IMR-90 (cell line): Measurements from ENCODE around the gene HSBP1L1. TPM values are rescaled to one million over a fixed set of nuclear protein-coding genes. Genes with fewer than 3 reads are reported as not detected.

Experiments used
- ATAC-seq: fragments of 200-7000 bp; cut with Tn5 transposase; 2 replicates; pipeline ENCODE4 v1.9.1; 2020; ENCODE audit warnings: low read depth, mild to moderate bottlenecking, moderate library complexity
- BruUV-seq: library from RNA; stranded (reverse); fragments of 400-500 nt; replicated peaks from 2 replicates; lab custom pipeline; 2021; lab: Mats Ljungman, UMichigan
- CTCF ChIA-PET: fragments of 300-600 bp; formaldehyde crosslinking; extraction: SDS; loops from one replicate; lab custom pipeline; 2021; ENCODE audit warnings: antibody characterized with exemption; lab: Yijun Ruan, JAX
- POLR2A ChIA-PET: fragments of 300-600 bp; sonication (Branson Sonifier 250); formaldehyde crosslinking; loops from one replicate; lab custom pipeline; 2022; ENCODE audit warnings: antibody characterized with exemption; ENCODE audit not compliant: unreplicated experiment; lab: Charles Lee
- DNase-seq: peaks from one replicate; pipeline ENCODE4 v3.0.0; 2013
- H2AFZ ChIP-seq: replicated peaks from 2 replicates; pipeline ENCODE3; 2013; ENCODE audit warnings: low read length, mild to moderate bottlenecking; ENCODE audit not compliant: poor library complexity
- H2AK5ac ChIP-seq: 2 replicates; pipeline ENCODE4 v1.6.1; 2013; ENCODE audit warnings: low read depth, low read length, inconsistent platforms
- H2AK9ac ChIP-seq: replicated peaks from 2 replicates; pipeline ENCODE3; 2013; ENCODE audit warnings: mild to moderate bottlenecking, low read depth, low read length, moderate library complexity; ENCODE audit not compliant: poor library complexity
- H2BK120ac ChIP-seq: 2 replicates; pipeline ENCODE4 v1.6.1; 2013; ENCODE audit warnings: low read depth, low read length, inconsistent platforms
- H2BK15ac ChIP-seq: 3 replicates; pipeline ENCODE4 v1.6.1; 2013; ENCODE audit warnings: low read depth, low read length, inconsistent platforms
- H2BK20ac ChIP-seq: 2 replicates; pipeline ENCODE4 v1.6.1; 2013; ENCODE audit warnings: low read depth, mild to moderate bottlenecking, inconsistent platforms, low read length, moderate library complexity
- H2BK5ac ChIP-seq: 2 replicates; pipeline ENCODE4 v1.6.1; 2013; ENCODE audit warnings: mild to moderate bottlenecking, low read depth, low read length, inconsistent platforms; ENCODE audit not compliant: poor library complexity, severe bottlenecking
- H3K14ac ChIP-seq: replicated peaks from 2 replicates; pipeline ENCODE4 v1.6.1; 2013; ENCODE audit warnings: low read depth, low read length, inconsistent platforms
- H3K18ac ChIP-seq: 2 replicates; pipeline ENCODE4 v1.6.1; 2013; ENCODE audit warnings: low read depth, low read length, control low read depth
- H3K23ac ChIP-seq: 2 replicates; pipeline ENCODE4 v1.6.1; 2013; ENCODE audit warnings: low read depth, low read length, inconsistent platforms
- H3K27ac ChIP-seq: 2 replicates; pipeline ENCODE4 v1.5.1; 2013; ENCODE audit warnings: mild to moderate bottlenecking, control low read depth, low read length; ENCODE audit not compliant: insufficient read depth
- H3K27me3 ChIP-seq: 2 replicates; pipeline ENCODE4 v1.6.1; 2013; ENCODE audit warnings: low read length; ENCODE audit not compliant: control insufficient read depth, insufficient read depth
- H3K36me3 ChIP-seq: 2 replicates; pipeline ENCODE4 v1.6.1; 2013; ENCODE audit warnings: low read length, mixed read lengths; ENCODE audit not compliant: control insufficient read depth, insufficient read depth
- H3K4ac ChIP-seq: 2 replicates; pipeline ENCODE4 v1.6.1; 2013; ENCODE audit warnings: low read depth, low read length, inconsistent platforms
- H3K4me1 ChIP-seq: 2 replicates; pipeline ENCODE4 v1.6.1; 2013; ENCODE audit warnings: low read length, mixed read lengths; ENCODE audit not compliant: control insufficient read depth, insufficient read depth
- H3K4me2 ChIP-seq: 2 replicates; pipeline ENCODE4 v1.6.1; 2013; ENCODE audit warnings: low read depth, mild to moderate bottlenecking, control low read depth, low read length, moderate library complexity
- H3K4me3 ChIP-seq: 2 replicates; pipeline ENCODE4 v1.5.1; 2013; ENCODE audit warnings: low read depth, mild to moderate bottlenecking, control low read depth, low read length, moderate library complexity; ENCODE audit not compliant: insufficient read depth
- H3K56ac ChIP-seq: 2 replicates; pipeline ENCODE4 v1.6.1; 2013; ENCODE audit warnings: low read length, inconsistent platforms; ENCODE audit not compliant: insufficient read depth; ENCODE audit errors: extremely low read depth
- H3K79me1 ChIP-seq, 2 experiments: 2 replicates each; pipeline ENCODE4 v1.6.1; 2013; ENCODE audit warnings: low read length in 2 of 2, inconsistent platforms in 1 of 2, low read depth in 1 of 2
- H3K9ac ChIP-seq: 2 replicates; pipeline ENCODE4 v1.6.1; 2013; ENCODE audit warnings: low read depth, low read length, control low read depth
- H3K9me1 ChIP-seq: 2 replicates; pipeline ENCODE4 v1.6.1; 2013; ENCODE audit warnings: low read length, inconsistent platforms; ENCODE audit not compliant: insufficient read depth
- H3K9me3 ChIP-seq: 2 replicates; pipeline ENCODE4 v1.6.1; 2013; ENCODE audit warnings: low read length; ENCODE audit not compliant: control insufficient read depth, insufficient read depth
- H4K20me1 ChIP-seq: 2 replicates; pipeline ENCODE4 v1.6.1; 2013; ENCODE audit warnings: low read length, inconsistent platforms; ENCODE audit not compliant: insufficient read depth
- H4K5ac ChIP-seq: 2 replicates; pipeline ENCODE4 v1.6.1; 2013; ENCODE audit warnings: mild to moderate bottlenecking, low read depth, low read length, control low read depth
- H4K8ac ChIP-seq, 2 experiments: 2 replicates each; pipeline ENCODE4 v1.6.1; 2013; ENCODE audit warnings: low read depth in 2 of 2, low read length in 2 of 2, control low read depth in 1 of 2, inconsistent platforms in 1 of 2
- H4K91ac ChIP-seq: 2 replicates; pipeline ENCODE4 v1.6.1; 2013; ENCODE audit warnings: low read depth, low read length, inconsistent platforms; ENCODE audit not compliant: insufficient read depth
- BHLHE40 ChIP-seq: fragments of 150-350 bp; IDR thresholded peaks from 2 replicates; pipeline ENCODE4 v1.6.1; 2016; ENCODE audit warnings: mild to moderate bottlenecking, low read depth, low read length
- CTCF ChIP-seq: conservative IDR thresholded peaks from 2 replicates; pipeline ENCODE4 v1.5.1; 2012; ENCODE audit warnings: mild to moderate bottlenecking, low read depth, low read length, improper control_type of control experiment
- ELK1 ChIP-seq: fragments of 150-350 bp; IDR thresholded peaks from 2 replicates; pipeline ENCODE4 v1.6.1; 2016; ENCODE audit warnings: low read depth, mild to moderate bottlenecking, low read length, moderate library complexity, borderline replicate concordance
- FOS ChIP-seq: fragments of 150-350 bp; IDR thresholded peaks from 2 replicates; pipeline ENCODE4 v1.6.1; 2016; ENCODE audit warnings: low read depth, low read length
- MAFK ChIP-seq: IDR thresholded peaks from 2 replicates; pipeline ENCODE4 v1.6.1; 2012; ENCODE audit warnings: low read depth, low read length, improper control_type of control experiment
- MXI1 ChIP-seq: IDR thresholded peaks from 2 replicates; pipeline ENCODE4 v1.6.1; 2012; ENCODE audit warnings: low read depth, mild to moderate bottlenecking, low read length, moderate library complexity, borderline replicate concordance
- POLR2A ChIP-seq: IDR thresholded peaks from 2 replicates; pipeline ENCODE4 v1.6.1; 2012; ENCODE audit warnings: mild to moderate bottlenecking, low read depth, low read length
- USF2 ChIP-seq: fragments of 150-350 bp; IDR thresholded peaks from 2 replicates; pipeline ENCODE4 v1.6.1; 2017; ENCODE audit warnings: mild to moderate bottlenecking, antibody characterized with exemption, low read length, low read depth
- WGBS, 2 experiments: methylation state at CpG; one replicate each; pipeline versions ENCODE4 v1.1.5 to v1.1.7; 2013; ENCODE audit warnings: missing lambda C conversion rate in 2 of 2; ENCODE audit not compliant: insufficient read length in 1 of 2; ENCODE audit errors: extremely low coverage in 2 of 2; 5-methylcytosine and 5-hydroxymethylcytosine counted together
- dilution Hi-C: fragments of 300-500 bp; cut with HindIII; formaldehyde crosslinking; loops from one replicate; pipeline ENCODE4 v1.14.3; 2018; ENCODE audit warnings: low sequenced_read_pairs; ENCODE audit not compliant: unreplicated experiment
- in situ Hi-C: fragments of 300-500 bp; cut with MboI; formaldehyde crosslinking; loops from 3 replicates; pipeline ENCODE4 v1.14.3; 2019; ENCODE audit warnings: low sequenced_read_pairs, inconsistent platforms, mixed read lengths
- intact Hi-C: fragments of 100-400 bp; cut with micrococcal nuclease; formaldehyde crosslinking; loops from 2 replicates; pipeline ENCODE4 v1.10.0; 2022
- polyA plus RNA-seq, 3 experiments: library from polyadenylated mRNA; depleted of rRNA; stranded (reverse); fragments of >200 nt; gene quantifications; 2 replicates each; pipeline ENCODE4 v1.2.3, GENCODE V29; 2012; ENCODE audit warnings: low replicate concordance in 1 of 3
- total RNA-seq: library from RNA; depleted of rRNA; stranded (reverse); fragments of >200 nt; gene quantifications from 2 replicates; pipeline ENCODE4 v1.2.3, GENCODE V29; 2012

Gene HSBP1L1
- total and polyA plus RNA-seq, 2 of the 4 experiments (the other 2 are of a cell fraction), result 8.6 to 18.0 TPM

GRCh38 chr18:80009661-80010550 is 45.5 kb downstream of the HSBP1L1 start:
- ChIA-PET POLR2A (no interaction called here), CTCF (interaction anchor here (1.4 kb wide), 1 partner anchor 12 kb away, joined by 3 read pairs; no protein-coding TSS in a partner anchor)
- Histone ChIP-seq H2AK9ac (peak overlapping the region; percentile 25), H3K9ac (no peak overlapping the region), H3K4ac (peak overlapping the region; percentile 24; the same call in 1 of the 2 replicates), H4K5ac (no peak overlapping the region), H4K20me1 (no peaks in the 10 kb centered on the region), H3K9me3 (no peaks in the 10 kb centered on the region), H3K79me1 (no peaks in the 10 kb centered on the region), H2BK20ac (no peak overlapping the region), H3K9me1 (0 out of 2 replicates have a peak, but pooled peaks cover 4% of the 10 kb centered on the region), H4K8ac (peak overlapping the region in 1 of 2 experiments; percentile 42; a peak in 1 of 4 replicates), H3K4me2 (peak overlapping the region; percentile 32), H3K18ac (no peak overlapping the region), H2AFZ (peak overlapping the region; percentile 72), H3K23ac (no peak overlapping the region), H3K36me3 (no peaks in the 10 kb centered on the region), H3K27me3 (no peaks in the 10 kb centered on the region), H2BK5ac (no peak overlapping the region), H3K4me1 (peaks cover 7% of the 10 kb centered on the region), H2BK15ac (no peak overlapping the region; the same call in 2 of the 3 replicates), H3K56ac (no peak overlapping the region), H2BK120ac (peak overlapping the region; percentile 72; the same call in 1 of the 2 replicates), H3K27ac (peak overlapping the region; percentile 51; the same call in 1 of the 2 replicates), H3K4me3 (no peak overlapping the region), H4K91ac (no peak overlapping the region), H3K14ac (no peak overlapping the region), H2AK5ac (peak overlapping the region; percentile 5; the same call in 1 of the 2 replicates)
- peak; percentile 98 for ATAC-seq
- DNase-seq, result peak; percentile 98
- TF ChIP-seq FOS (peak; percentile 79), MXI1 (0 out of 2 replicates have a peak, but pooled peaks have one; percentile 7), USF2 (peak; percentile 93), CTCF (no peak), MAFK (peak; percentile 71), POLR2A (no peak), BHLHE40 (peak; percentile 84; the same call in 1 of the 2 replicates), ELK1 (no peak)
- in situ Hi-C loops, result no loop called here
- intact Hi-C loops, result no loop called here
- 33% methylated on average over 3 of the region's 16 CpGs; no CpG with 5 or more reads in 1 of the 2 experiments for WGBS, 2 experiments
- BruUV-seq, result no TSS peak
- dilution Hi-C loops, result no loop called here
